ENCODE results near the gene CDK7.

The CDK7 gene

GRCh38 chr5:69293882-69294281 lies 59.2 kb downstream of the CDK7 start:
- no peak overlapping the region for H3K4me3 ChIP-seq (ENCODE audit: low read depth in 1 of 2, low read length in 2 of 2)
- no peak overlapping the region for H3K27ac ChIP-seq (ENCODE audit: low read length)
- no peaks in the 10 kb centered on the region for H3K27me3 ChIP-seq (ENCODE audit: low read depth, low read length)
- H3K4me1 ChIP-seq (ENCODE audit: control insufficient read depth in 1 of 2, insufficient read depth in 2 of 2, low read length in 2 of 2), result no peaks in the 10 kb centered on the region
- no peaks in the 10 kb centered on the region for H3K9me3 ChIP-seq (ENCODE audit: control insufficient read depth in 1 of 2, low read length in 2 of 2)
- H3K36me3 ChIP-seq (ENCODE audit: control insufficient read depth in 1 of 2, insufficient read depth in 2 of 2, low read length in 2 of 2), result peaks cover 0 to 8% of the 10 kb centered on the region in 2 donors

- H3K36me3 ChIP-seq (ENCODE audit: control insufficient read depth in 1 of 2, insufficient read depth in 2 of 2, low read length in 2 of 2), result peaks cover 0 to 19% of the 10 kb centered on the region in 2 donors
- H3K27ac ChIP-seq (ENCODE audit: low read length), result no peak overlapping the region
- no peak overlapping the region for H3K4me3 ChIP-seq (ENCODE audit: low read depth in 1 of 2, low read length in 2 of 2)
- no peaks in the 10 kb centered on the region for H3K27me3 ChIP-seq (ENCODE audit: low read depth, low read length)
- H3K9me3 ChIP-seq (ENCODE audit: control insufficient read depth in 1 of 2, low read length in 2 of 2), result no peaks in the 10 kb centered on the region
- H3K4me1 ChIP-seq (ENCODE audit: control insufficient read depth in 1 of 2, insufficient read depth in 2 of 2, low read length in 2 of 2), result no peaks in the 10 kb centered on the region
Observed at GRCh38 chr5:69295088-69295754, 60.5 kb downstream of the CDK7 start.

GRCh38 chr5:69299625-69300024 lies 64.9 kb downstream of the CDK7 start:
- H3K27ac ChIP-seq (ENCODE audit: low read length), result no peak overlapping the region
- H3K36me3 ChIP-seq (ENCODE audit: control insufficient read depth in 1 of 2, insufficient read depth in 2 of 2, low read length in 2 of 2), result peaks cover 0 to 19% of the 10 kb centered on the region in 2 donors
- H3K4me1 ChIP-seq (ENCODE audit: control insufficient read depth in 1 of 2, insufficient read depth in 2 of 2, low read length in 2 of 2), result no peaks in the 10 kb centered on the region
- H3K9me3 ChIP-seq (ENCODE audit: control insufficient read depth in 1 of 2, low read length in 2 of 2), result no peaks in the 10 kb centered on the region
- H3K4me3 ChIP-seq (ENCODE audit: low read depth in 1 of 2, low read length in 2 of 2), result no peak overlapping the region
- no peaks in the 10 kb centered on the region for H3K27me3 ChIP-seq (ENCODE audit: low read depth, low read length)

GRCh38 chr5:69300537-69301203 lies 66.0 kb downstream of the CDK7 start:
- no peak overlapping the region for H3K27ac ChIP-seq (ENCODE audit: low read length)
- H3K9me3 ChIP-seq (ENCODE audit: control insufficient read depth in 1 of 2, low read length in 2 of 2), result no peaks in the 10 kb centered on the region
- no peak overlapping the region for H3K4me3 ChIP-seq (ENCODE audit: low read depth in 1 of 2, low read length in 2 of 2)
- peaks cover 0 to 23% of the 10 kb centered on the region in 2 donors for H3K36me3 ChIP-seq (ENCODE audit: control insufficient read depth in 1 of 2, insufficient read depth in 2 of 2, low read length in 2 of 2)
- no peaks in the 10 kb centered on the region for H3K4me1 ChIP-seq (ENCODE audit: control insufficient read depth in 1 of 2, insufficient read depth in 2 of 2, low read length in 2 of 2)
- no peaks in the 10 kb centered on the region for H3K27me3 ChIP-seq (ENCODE audit: low read depth, low read length)

GRCh38 chr5:69305512-69305911 lies 70.8 kb downstream of the CDK7 start:
- H3K4me3 ChIP-seq (ENCODE audit: low read depth in 1 of 2, low read length in 2 of 2), result no peak overlapping the region
- H3K27ac ChIP-seq (ENCODE audit: low read length), result no peak overlapping the region
- H3K4me1 ChIP-seq (ENCODE audit: control insufficient read depth in 1 of 2, insufficient read depth in 2 of 2, low read length in 2 of 2), result no peaks in the 10 kb centered on the region
- peaks cover 0 to 11% of the 10 kb centered on the region in 2 donors for H3K36me3 ChIP-seq (ENCODE audit: control insufficient read depth in 1 of 2, insufficient read depth in 2 of 2, low read length in 2 of 2)
- H3K9me3 ChIP-seq (ENCODE audit: control insufficient read depth in 1 of 2, low read length in 2 of 2), result no peaks in the 10 kb centered on the region
- no peaks in the 10 kb centered on the region for H3K27me3 ChIP-seq (ENCODE audit: low read depth, low read length)

GRCh38 chr5:69308046-69308553 lies 73.4 kb downstream of the CDK7 start:
- Histone ChIP-seq H3K27me3 (ENCODE audit: low read depth, low read length) (no peaks in the 10 kb centered on the region), H3K9me3 (ENCODE audit: control insufficient read depth in 1 of 2, low read length in 2 of 2) (no peaks in the 10 kb centered on the region), H3K4me1 (ENCODE audit: control insufficient read depth in 1 of 2, insufficient read depth in 2 of 2, low read length in 2 of 2) (no peaks in the 10 kb centered on the region), H3K4me3 (ENCODE audit: low read depth in 1 of 2, low read length in 2 of 2) (no peak overlapping the region), H3K36me3 (ENCODE audit: control insufficient read depth in 1 of 2, insufficient read depth in 2 of 2, low read length in 2 of 2) (peaks cover 0 to 14% of the 10 kb centered on the region in 2 donors), H3K27ac (ENCODE audit: low read length) (no peak overlapping the region)

- Histone ChIP-seq H3K27ac (ENCODE audit: low read length) (no peak overlapping the region), H3K9me3 (ENCODE audit: control insufficient read depth in 1 of 2, low read length in 2 of 2) (no peaks in the 10 kb centered on the region), H3K4me3 (ENCODE audit: low read depth in 1 of 2, low read length in 2 of 2) (no peak overlapping the region), H3K27me3 (ENCODE audit: low read depth, low read length) (no peaks in the 10 kb centered on the region), H3K4me1 (ENCODE audit: control insufficient read depth in 1 of 2, insufficient read depth in 2 of 2, low read length in 2 of 2) (no peaks in the 10 kb centered on the region), H3K36me3 (ENCODE audit: control insufficient read depth in 1 of 2, insufficient read depth in 2 of 2, low read length in 2 of 2) (peaks cover 0 to 21% of the 10 kb centered on the region in 2 donors)
Observed at GRCh38 chr5:69309380-69309779, 74.7 kb downstream of the CDK7 start.

GRCh38 chr5:69312459-69313160 lies 77.9 kb downstream of the CDK7 start:
- H3K4me3 ChIP-seq (ENCODE audit: low read depth in 1 of 2, low read length in 2 of 2), result no peak overlapping the region
- H3K36me3 ChIP-seq (ENCODE audit: control insufficient read depth in 1 of 2, insufficient read depth in 2 of 2, low read length in 2 of 2), result peaks cover 0 to 24% of the 10 kb centered on the region in 2 donors
- no peak overlapping the region for H3K27ac ChIP-seq (ENCODE audit: low read length)
- H3K9me3 ChIP-seq (ENCODE audit: control insufficient read depth in 1 of 2, low read length in 2 of 2), result no peaks in the 10 kb centered on the region
- no peaks in the 10 kb centered on the region for H3K27me3 ChIP-seq (ENCODE audit: low read depth, low read length)
- no peaks in the 10 kb centered on the region for H3K4me1 ChIP-seq (ENCODE audit: control insufficient read depth in 1 of 2, insufficient read depth in 2 of 2, low read length in 2 of 2)

GRCh38 chr5:69313428-69313827 lies 78.7 kb downstream of the CDK7 start:
- Histone ChIP-seq H3K27ac (ENCODE audit: low read length) (no peak overlapping the region), H3K9me3 (ENCODE audit: control insufficient read depth in 1 of 2, low read length in 2 of 2) (no peaks in the 10 kb centered on the region), H3K27me3 (ENCODE audit: low read depth, low read length) (no peaks in the 10 kb centered on the region), H3K4me3 (ENCODE audit: low read depth in 1 of 2, low read length in 2 of 2) (no peak overlapping the region), H3K36me3 (ENCODE audit: control insufficient read depth in 1 of 2, insufficient read depth in 2 of 2, low read length in 2 of 2) (peaks cover 0 to 24% of the 10 kb centered on the region in 2 donors), H3K4me1 (ENCODE audit: control insufficient read depth in 1 of 2, insufficient read depth in 2 of 2, low read length in 2 of 2) (no peaks in the 10 kb centered on the region)

GRCh38 chr5:69315972-69316371 lies 81.3 kb downstream of the CDK7 start:
- H3K36me3 ChIP-seq (ENCODE audit: control insufficient read depth in 1 of 2, insufficient read depth in 2 of 2, low read length in 2 of 2), result peaks cover 6 to 26% of the 10 kb centered on the region in 2 donors
- no peaks in the 10 kb centered on the region for H3K4me1 ChIP-seq (ENCODE audit: control insufficient read depth in 1 of 2, insufficient read depth in 2 of 2, low read length in 2 of 2)
- no peak overlapping the region for H3K27ac ChIP-seq (ENCODE audit: low read length)
- no peaks in the 10 kb centered on the region for H3K9me3 ChIP-seq (ENCODE audit: control insufficient read depth in 1 of 2, low read length in 2 of 2)
- H3K4me3 ChIP-seq (ENCODE audit: low read depth in 1 of 2, low read length in 2 of 2), result no peak overlapping the region
- H3K27me3 ChIP-seq (ENCODE audit: low read depth, low read length), result no peaks in the 10 kb centered on the region

GRCh38 chr5:69317391-69317790 lies 82.7 kb downstream of the CDK7 start:
- Histone ChIP-seq H3K27me3 (ENCODE audit: low read depth, low read length) (no peaks in the 10 kb centered on the region), H3K27ac (ENCODE audit: low read length) (no peak overlapping the region), H3K4me1 (ENCODE audit: control insufficient read depth in 1 of 2, insufficient read depth in 2 of 2, low read length in 2 of 2) (no peaks in the 10 kb centered on the region), H3K36me3 (ENCODE audit: control insufficient read depth in 1 of 2, insufficient read depth in 2 of 2, low read length in 2 of 2) (peaks cover 6 to 26% of the 10 kb centered on the region in 2 donors), H3K4me3 (ENCODE audit: low read depth in 1 of 2, low read length in 2 of 2) (no peak overlapping the region), H3K9me3 (ENCODE audit: control insufficient read depth in 1 of 2, low read length in 2 of 2) (no peaks in the 10 kb centered on the region)

All from muscle layer of duodenum (tissue), 2 donors.